ENCODE data around the gene HGS.
"Not testable (repeated sequence)": the region's sequence is repeated elsewhere in the genome, so short reads cannot be mapped to it uniquely, and the experiment has no call there.

HGS gene

GRCh38 chr17:81656835-81657234 lies 27.0 kb upstream of the HGS start:
- DNase-seq = no peak

GRCh38 chr17:81659038-81659437 lies 24.8 kb upstream of the HGS start:
- no peak for DNase-seq

- no peak for DNase-seq
These were observed 23.4 kb upstream of the HGS start for GRCh38 chr17:81660441-81660840.

GRCh38 chr17:81662002-81662401 lies 21.8 kb upstream of the HGS start:
- DNase-seq = no peak

GRCh38 chr17:81664051-81664470 lies 19.8 kb upstream of the HGS start:
- DNase-seq = no peak

GRCh38 chr17:81665205-81666091 lies 18.4 kb upstream of the HGS start:
- peak; percentile 37 to 50 for DNase-seq

GRCh38 chr17:81666092-81666341 lies 17.8 kb upstream of the HGS start:
- peak in 1 of 2 experiments; percentile 32 for DNase-seq

- DNase-seq = peak; percentile 95 to 96
These were observed 17.2 kb upstream of the HGS start, which contains the start of the genes CCDC137 and OXLD1 for GRCh38 chr17:81666342-81667191. Gene CCDC137, plus strand, starts transcription at chr17:81666737. Its CDS starts 30 bp downstream, at chr17:81666767. Gene OXLD1, minus strand, starts transcription at chr17:81666605. Its CDS starts 28 bp downstream, at chr17:81666577.

- DNase-seq = no peak
These were observed 16.1 kb upstream of the HGS start for GRCh38 chr17:81667754-81668153.

GRCh38 chr17:81672504-81672903 lies 11.3 kb upstream of the HGS start:
- DNase-seq = no peak

GRCh38 chr17:81672954-81673353 lies 10.9 kb upstream of the HGS start:
- DNase-seq = no peak

- no peak for DNase-seq
These were observed 10.1 kb upstream of the HGS start for GRCh38 chr17:81673561-81674258.

- DNase-seq = not testable (repeated sequence)
These were observed 8.1 kb upstream of the HGS start for GRCh38 chr17:81675515-81676221.

GRCh38 chr17:81676906-81677305 lies 6.9 kb upstream of the HGS start:
- DNase-seq = no peak

GRCh38 chr17:81680150-81680549 lies 3.7 kb upstream of the HGS start:
- DNase-seq = no peak

- no peak for DNase-seq
These were observed 2.1 kb upstream of the HGS start for GRCh38 chr17:81681672-81682071.

GRCh38 chr17:81682565-81683207 lies 1.1 kb upstream of the HGS start:
- no peak for DNase-seq

GRCh38 chr17:81683208-81683583 lies 615 bp upstream of the HGS start:
- no peak for DNase-seq

- DNase-seq = no peak
These were observed 666 bp downstream of the HGS start for GRCh38 chr17:81684442-81684911.

GRCh38 chr17:81685108-81685507 lies 1.3 kb downstream of the HGS start:
- no peak for DNase-seq

- no peak for DNase-seq
These were observed 2.8 kb downstream of the HGS start for GRCh38 chr17:81686614-81687013.
